Measurements from ENCODE around the gene FAM187B. TPM values are rescaled to one million over a fixed set of nuclear protein-coding genes. Genes with fewer than 3 reads are reported as not detected.

FAM187B gene
- total and polyA plus RNA-seq, 2 of the 8 experiments (the other 6 are each of a cell fraction or from before 2014, with no cell fraction given) = not detected

DNA sequence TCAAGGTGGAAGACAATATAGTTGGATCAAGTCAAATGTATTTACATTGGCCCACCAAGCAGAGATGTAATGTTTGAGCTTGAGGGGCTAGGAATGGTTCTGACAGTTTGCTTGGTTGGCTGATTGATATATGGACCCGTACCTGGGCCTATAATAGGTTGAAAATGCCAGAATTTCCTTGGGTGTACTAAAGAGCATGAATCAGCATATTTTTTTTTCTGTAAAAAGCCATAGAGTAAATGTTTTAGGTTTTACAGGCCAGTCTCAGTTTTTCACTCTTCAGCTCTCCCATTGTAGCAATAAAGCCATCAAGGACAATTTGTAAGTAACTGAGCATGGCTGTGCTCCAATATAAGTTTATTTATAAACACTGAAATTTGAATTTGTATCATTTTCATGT, 47.2 kb downstream of the FAM187B start:
- H3K18ac ChIP-seq (ENCODE audit: extremely low read depth, low read length) = no peak overlapping the region
- H3K23ac ChIP-seq (ENCODE audit: insufficient read length) = no peak overlapping the region
- H3K79me2 ChIP-seq (ENCODE audit: control insufficient read depth in 1 of 2, insufficient read depth in 2 of 2, low read length in 2 of 2) = no peaks in the 10 kb centered on the region
- H4K8ac ChIP-seq (ENCODE audit: extremely low read depth, insufficient read depth, low read length) = no peak overlapping the region
- no peaks in the 10 kb centered on the region for H3K36me3 ChIP-seq (ENCODE audit: control insufficient read depth in 2 of 4, insufficient read depth in 4 of 4, low read length in 3 of 4)
- H2BK20ac ChIP-seq (ENCODE audit: low read length) = no peak overlapping the region
- H3K9ac ChIP-seq (replicated peaks in 1 of 4; ENCODE audit: extremely low read depth in 1 of 4, low read depth in 3 of 4, low read length in 3 of 4) = no peak overlapping the region
- H3K79me1 ChIP-seq (ENCODE audit: low read depth, low read length) = no peaks in the 10 kb centered on the region
- WGBS, 2 experiments (ENCODE audit: extremely low coverage in 1 of 2, insufficient coverage in 1 of 2, insufficient read length in 1 of 2, insufficient replicate concordance in 2 of 2, low coverage in 1 of 2, low lambda C conversion rate in 2 of 2, missing lambda C conversion rate in 1 of 2) = 84% methylated on average over 1 of the region's 1 CpG; no CpG with 5 or more reads in 1 of the 2 experiments
- no peak overlapping the region for H4K5ac ChIP-seq (ENCODE audit: insufficient read length, low read depth, low read length)
- no peak overlapping the region for H3K4me2 ChIP-seq (ENCODE audit: insufficient read depth in 1 of 2, low read depth in 2 of 2, low read length in 2 of 2)
- H3K9me3 ChIP-seq (ENCODE audit: insufficient read depth in 2 of 2, low read depth in 1 of 2, low read length in 1 of 2) = no peaks in the 10 kb centered on the region
- H2AK5ac ChIP-seq (ENCODE audit: low read depth, low read length) = no peak overlapping the region
- no peak overlapping the region for H3K56ac ChIP-seq (replicated peaks; ENCODE audit: insufficient read length, low read depth, low read length)
- H2BK15ac ChIP-seq (ENCODE audit: low read length) = no peak overlapping the region
- H3K27me3 ChIP-seq (replicated peaks in 1 of 4; ENCODE audit: control insufficient read depth in 3 of 4, extremely low read depth in 1 of 4, insufficient read depth in 3 of 4, low read length in 3 of 4) = no peaks in the 10 kb centered on the region; a peak in 1 of 7 replicates
- ChIA-PET CTCF (ENCODE audit: partially characterized antibody) (interaction anchor here (1.0 to 1.5 kb wide), 2 partner anchors 34 to 70 kb away, joined by 3 to 4 read pairs; no protein-coding TSS in a partner anchor), POLR2A (ENCODE audit: partially characterized antibody) (interaction anchor here (1.3 to 5.0 kb wide), 3 partner anchors 9 to 27 kb away, joined by 3 to 28 read pairs (median 3); partner anchors contain the start of gene FXYD5)
- no peak overlapping the region for H2AFZ ChIP-seq (ENCODE audit: low read length)
- no peaks in the 10 kb centered on the region for H3K4me1 ChIP-seq (replicated peaks in 1 of 4; ENCODE audit: control insufficient read depth in 3 of 4, insufficient read depth in 4 of 4, low read length in 3 of 4)
- no peak overlapping the region for H3K4ac ChIP-seq (replicated peaks; ENCODE audit: insufficient read length, low read depth, low read length)
- no peaks in the 10 kb centered on the region for H3K23me2 ChIP-seq (ENCODE audit: low read depth, low read length)
- DNase-seq (ENCODE audit: low read depth in 1 of 2, low spot score in 2 of 2) (no peak), FAIRE-seq (no peak)
- no peak overlapping the region for H3K4me3 ChIP-seq (ENCODE audit: extremely low read depth in 1 of 4, insufficient read depth in 2 of 4, low read depth in 3 of 4, low read length in 4 of 4)
- H4K91ac ChIP-seq (replicated peaks; ENCODE audit: insufficient read length, low read length) = no peak overlapping the region
- H4K20me1 ChIP-seq (replicated peaks in 1 of 2; ENCODE audit: control insufficient read depth in 1 of 2, insufficient read depth in 2 of 2, low read length in 2 of 2) = no peaks in the 10 kb centered on the region
- no peak overlapping the region for H3K14ac ChIP-seq (ENCODE audit: insufficient read length)
- no peak overlapping the region for H2BK120ac ChIP-seq (replicated peaks; ENCODE audit: low read depth, low read length)
- H3K27ac ChIP-seq (ENCODE audit: low read depth, low read length) = no peak overlapping the region
- no peak overlapping the region for H2BK12ac ChIP-seq (ENCODE audit: low read depth, low read length)
- no peak overlapping the region for H2BK5ac ChIP-seq (ENCODE audit: low read depth, low read length)
- TF ChIP-seq EGR1 (IDR thresholded peaks at IDR 0.05; ENCODE audit: borderline replicate concordance, low read depth, low read length) (no peak), TBP (IDR thresholded peaks at IDR 0.05; ENCODE audit: low read depth, low read length) (no peak), CREB1 (IDR thresholded peaks at IDR 0.05) (no peak), SP1 (IDR thresholded peaks at IDR 0.05; ENCODE audit: low read depth, low read length) (no peak), KDM1A (IDR thresholded peaks at IDR 0.05; ENCODE audit: borderline replicate concordance, low read length) (no peak), TEAD4 (IDR thresholded peaks at IDR 0.05; ENCODE audit: low read depth, low read length) (no peak), CBX5 (IDR thresholded peaks at IDR 0.05; ENCODE audit: low read depth, low read length) (no peak), NRF1 (IDR thresholded peaks at IDR 0.05; ENCODE audit: low read depth, low read length) (no peak), CEBPB (IDR thresholded peaks at IDR 0.05; ENCODE audit: low read depth, low read length) (no peak)
- TF ChIP-seq, protein P1, sequence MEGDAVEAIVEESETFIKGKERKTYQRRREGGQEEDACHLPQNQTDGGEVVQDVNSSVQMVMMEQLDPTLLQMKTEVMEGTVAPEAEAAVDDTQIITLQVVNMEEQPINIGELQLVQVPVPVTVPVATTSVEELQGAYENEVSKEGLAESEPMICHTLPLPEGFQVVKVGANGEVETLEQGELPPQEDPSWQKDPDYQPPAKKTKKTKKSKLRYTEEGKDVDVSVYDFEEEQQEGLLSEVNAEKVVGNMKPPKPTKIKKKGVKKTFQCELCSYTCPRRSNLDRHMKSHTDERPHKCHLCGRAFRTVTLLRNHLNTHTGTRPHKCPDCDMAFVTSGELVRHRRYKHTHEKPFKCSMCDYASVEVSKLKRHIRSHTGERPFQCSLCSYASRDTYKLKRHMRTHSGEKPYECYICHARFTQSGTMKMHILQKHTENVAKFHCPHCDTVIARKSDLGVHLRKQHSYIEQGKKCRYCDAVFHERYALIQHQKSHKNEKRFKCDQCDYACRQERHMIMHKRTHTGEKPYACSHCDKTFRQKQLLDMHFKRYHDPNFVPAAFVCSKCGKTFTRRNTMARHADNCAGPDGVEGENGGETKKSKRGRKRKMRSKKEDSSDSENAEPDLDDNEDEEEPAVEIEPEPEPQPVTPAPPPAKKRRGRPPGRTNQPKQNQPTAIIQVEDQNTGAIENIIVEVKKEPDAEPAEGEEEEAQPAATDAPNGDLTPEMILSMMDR (IDR thresholded peaks at IDR 0.05; ENCODE audit: control extremely low read depth in 1 of 3, insufficient read depth in 1 of 3, low read depth in 1 of 3, low read length in 3 of 3) = no peak
- TF ChIP-seq, protein P2, sequence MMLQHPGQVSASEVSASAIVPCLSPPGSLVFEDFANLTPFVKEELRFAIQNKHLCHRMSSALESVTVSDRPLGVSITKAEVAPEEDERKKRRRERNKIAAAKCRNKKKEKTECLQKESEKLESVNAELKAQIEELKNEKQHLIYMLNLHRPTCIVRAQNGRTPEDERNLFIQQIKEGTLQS (IDR thresholded peaks at IDR 0.05; ENCODE audit: insufficient read depth, low read depth, low read length) = no peak
